ENCODE results near the gene TUT4. TPM values are rescaled to one million over a fixed set of nuclear protein-coding genes. Genes with fewer than 3 reads are reported as not detected.

TUT4 gene
- total RNA-seq, 2 experiments from 2014 or later: 70.8 to 72.4 TPM

GRCh38 chr1:52393174-52393573 lies 159.7 kb downstream of the TUT4 start:
- CTCF ChIA-PET (ENCODE audit: unreplicated experiment): no interaction called here
- POLR2A ChIA-PET: no interaction called here

GRCh38 chr1:52386458-52386857 lies 166.4 kb downstream of the TUT4 start:
- POLR2A ChIA-PET: no interaction called here

More at GRCh38 chr1:52393174-52393573, 159.7 kb downstream of the TUT4 start:
- no peak for DNase-seq (ENCODE audit: low spot score)
- Histone ChIP-seq H3K4me3 (ENCODE audit: low read depth, low read length, poor library complexity, severe bottlenecking) (no peak overlapping the region), H3K4me1 (ENCODE audit: insufficient read depth, low read length, poor library complexity, severe bottlenecking) (no peaks in the 10 kb centered on the region), H3K9me2 (ENCODE audit: insufficient read depth, low read length) (no peaks in the 10 kb centered on the region), H3K27ac (ENCODE audit: low read depth, low read length, poor library complexity, severe bottlenecking) (no peak overlapping the region), H3K4me2 (ENCODE audit: low read length) (no peak overlapping the region), H3K36me3 (ENCODE audit: insufficient read depth, low read length) (peaks cover 99% of the 10 kb centered on the region), H3K9me3 (ENCODE audit: low read length) (no peaks in the 10 kb centered on the region), H4K20me1 (ENCODE audit: insufficient read depth, low read length) (no peaks in the 10 kb centered on the region), H2AFZ (ENCODE audit: low read length) (no peak overlapping the region), H3K79me2 (ENCODE audit: insufficient read depth, low read depth, low read length) (peaks cover 3% of the 10 kb centered on the region; the same call in 1 of the 2 replicates)
- TF ChIP-seq CTCF (conservative IDR thresholded peaks at IDR 0.05; ENCODE audit: low read length): no peak
- no peak for TF ChIP-seq EZH2phosphoT487 (IDR thresholded peaks at IDR 0.05; ENCODE audit: borderline replicate concordance, low read depth, low read length)
- intact Hi-C loops (cut with micrococcal nuclease; ENCODE audit: unreplicated experiment): no loop called here
- BruUV-seq (replicated peaks): no TSS peak

More at GRCh38 chr1:52386458-52386857, 166.4 kb downstream of the TUT4 start:
- BruUV-seq (replicated peaks): no TSS peak
- H3K36me3 ChIP-seq (ENCODE audit: insufficient read depth, low read length): peaks cover 99% of the 10 kb centered on the region
- DNase-seq (ENCODE audit: low spot score): no peak
- TF ChIP-seq CTCF (conservative IDR thresholded peaks at IDR 0.05; ENCODE audit: low read length) (no peak), EZH2phosphoT487 (IDR thresholded peaks at IDR 0.05; ENCODE audit: borderline replicate concordance, low read depth, low read length) (no peak)
- intact Hi-C loops (cut with micrococcal nuclease; ENCODE audit: unreplicated experiment): no loop called here
- H3K9me2 ChIP-seq (ENCODE audit: insufficient read depth, low read length): no peaks in the 10 kb centered on the region
- H4K20me1 ChIP-seq (ENCODE audit: insufficient read depth, low read length): no peaks in the 10 kb centered on the region
- H3K4me1 ChIP-seq (ENCODE audit: insufficient read depth, low read length, poor library complexity, severe bottlenecking): no peaks in the 10 kb centered on the region
- H3K9me3 ChIP-seq (ENCODE audit: low read length): no peaks in the 10 kb centered on the region
- peaks cover 3% of the 10 kb centered on the region; the same call in 1 of the 2 replicates for H3K79me2 ChIP-seq (ENCODE audit: insufficient read depth, low read depth, low read length)
- no peak overlapping the region for H2AFZ ChIP-seq (ENCODE audit: low read length)
- H3K27ac ChIP-seq (ENCODE audit: low read depth, low read length, poor library complexity, severe bottlenecking): no peak overlapping the region
- H3K4me3 ChIP-seq (ENCODE audit: low read depth, low read length, poor library complexity, severe bottlenecking): no peak overlapping the region
- CTCF ChIA-PET (ENCODE audit: unreplicated experiment): no interaction called here
- H3K4me2 ChIP-seq (ENCODE audit: low read length): no peak overlapping the region
